ENCODE data around the gene PLAAT5.
"Not testable (repeated sequence)": the region's sequence is repeated elsewhere in the genome, so short reads cannot be mapped to it uniquely, and the experiment has no call there.

The PLAAT5 gene

GRCh38 chr11:63445720-63446119 lies 45.2 kb downstream of the PLAAT5 start:
- POLR2A ChIA-PET: no interaction called here
- H3K27me3 ChIP-seq (replicated peaks in 2 of 5; ENCODE audit: control insufficient read depth in 4 of 5, insufficient read depth in 5 of 5, low read length in 4 of 5): peaks cover 0 to 2% (median 0%) of the 10 kb centered on the region in 5 experiments
- DNase-seq: peak in 2 of 3 donors; percentile 13 to 17

DNA sequence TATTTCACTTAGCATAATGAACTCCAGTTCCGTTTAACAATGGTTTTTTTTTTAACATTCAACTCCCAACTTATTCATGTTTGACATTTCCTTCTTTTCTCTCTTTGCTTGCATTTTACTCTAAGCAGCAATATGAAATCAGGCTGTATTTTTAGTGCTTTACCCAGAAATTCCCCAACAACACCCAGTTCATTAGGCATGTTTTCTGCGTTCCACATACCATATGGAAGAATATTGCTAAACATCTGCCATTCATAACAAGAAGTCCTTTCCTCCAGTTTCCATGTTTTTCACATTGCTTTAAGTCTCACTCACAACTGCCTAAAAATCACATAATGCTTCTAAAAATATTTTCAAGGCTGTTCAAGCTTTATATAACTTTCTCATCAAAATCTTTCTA lies 45.8 kb downstream of the PLAAT5 start:
- ChIA-PET CTCF (no interaction called here), POLR2A (no interaction called here)
- Histone ChIP-seq H3K27me3 (replicated peaks in 2 of 5; ENCODE audit: control insufficient read depth in 4 of 5, insufficient read depth in 5 of 5, low read length in 4 of 5) (peaks cover 0 to 2% (median 0%) of the 10 kb centered on the region in 5 experiments), H3K9me3 (ENCODE audit: control extremely low read depth in 1 of 5, control insufficient read depth in 4 of 5, insufficient read depth in 2 of 5, low read depth in 1 of 5, low read length in 4 of 5) (peaks cover 0 to 2% (median 0%) of the 10 kb centered on the region in 5 experiments), H3K4me1 (ENCODE audit: control extremely low read depth in 1 of 4, control insufficient read depth in 4 of 4, insufficient read depth in 4 of 4, low read length in 3 of 4) (peaks cover 0 to 10% (median 1%) of the 10 kb centered on the region in 4 experiments), H3K4me3 (ENCODE audit: control insufficient read depth in 1 of 7, extremely low read depth in 1 of 7, insufficient read depth in 4 of 7, low read depth in 2 of 7, low read length in 6 of 7) (no peak overlapping the region), H3K27ac (ENCODE audit: insufficient read depth in 1 of 2, low read depth in 1 of 2, low read length in 2 of 2, poor library complexity in 1 of 2, severe bottlenecking in 2 of 2) (no peak overlapping the region), H3K36me3 (ENCODE audit: control insufficient read depth in 4 of 4, insufficient read depth in 4 of 4, low read length in 3 of 4) (no peaks in the 10 kb centered on the region)
- no peak for DNase-seq
- WGBS (ENCODE audit: insufficient coverage): 95% methylated on average over 2 of the region's 2 CpGs

More at GRCh38 chr11:63445720-63446119, 45.2 kb downstream of the PLAAT5 start:
- H3K4me1 ChIP-seq (ENCODE audit: control extremely low read depth in 1 of 4, control insufficient read depth in 4 of 4, insufficient read depth in 4 of 4, low read length in 3 of 4): peaks cover 0 to 10% (median 1%) of the 10 kb centered on the region in 4 experiments
- H3K27ac ChIP-seq (ENCODE audit: insufficient read depth in 1 of 2, low read depth in 1 of 2, low read length in 2 of 2, poor library complexity in 1 of 2, severe bottlenecking in 2 of 2): no peak overlapping the region
- peaks cover 0 to 2% (median 0%) of the 10 kb centered on the region in 5 experiments for H3K9me3 ChIP-seq (ENCODE audit: control extremely low read depth in 1 of 5, control insufficient read depth in 4 of 5, insufficient read depth in 2 of 5, low read depth in 1 of 5, low read length in 4 of 5)
- CTCF ChIA-PET: no interaction called here
- H3K4me3 ChIP-seq (ENCODE audit: control insufficient read depth in 1 of 7, extremely low read depth in 1 of 7, insufficient read depth in 4 of 7, low read depth in 2 of 7, low read length in 6 of 7): no peak overlapping the region
- H3K36me3 ChIP-seq (ENCODE audit: control insufficient read depth in 4 of 4, insufficient read depth in 4 of 4, low read length in 3 of 4): no peaks in the 10 kb centered on the region

- ChIA-PET POLR2A (no interaction called here), CTCF (no interaction called here)
- Histone ChIP-seq H3K27me3 (replicated peaks in 2 of 5; ENCODE audit: control insufficient read depth in 4 of 5, insufficient read depth in 5 of 5, low read length in 4 of 5) (peaks cover 0 to 2% (median 0%) of the 10 kb centered on the region in 5 experiments), H3K27ac (ENCODE audit: insufficient read depth in 1 of 2, low read depth in 1 of 2, low read length in 2 of 2, poor library complexity in 1 of 2, severe bottlenecking in 2 of 2) (no peak overlapping the region), H3K9me3 (ENCODE audit: control extremely low read depth in 1 of 5, control insufficient read depth in 4 of 5, insufficient read depth in 2 of 5, low read depth in 1 of 5, low read length in 4 of 5) (peaks cover 0 to 2% (median 0%) of the 10 kb centered on the region in 5 experiments), H3K4me1 (ENCODE audit: control extremely low read depth in 1 of 4, control insufficient read depth in 4 of 4, insufficient read depth in 4 of 4, low read length in 3 of 4) (peaks cover 0 to 9% (median under 1%) of the 10 kb centered on the region in 4 experiments), H3K36me3 (ENCODE audit: control insufficient read depth in 4 of 4, insufficient read depth in 4 of 4, low read length in 3 of 4) (no peaks in the 10 kb centered on the region), H3K4me3 (ENCODE audit: control insufficient read depth in 1 of 7, extremely low read depth in 1 of 7, insufficient read depth in 4 of 7, low read depth in 2 of 7, low read length in 6 of 7) (no peak overlapping the region)
- DNase-seq: no peak
- WGBS (ENCODE audit: insufficient coverage): no CpG with 5 or more reads among the region's 2 CpGs
These were observed 46.8 kb downstream of the PLAAT5 start for GRCh38 chr11:63444160-63444559.

DNA sequence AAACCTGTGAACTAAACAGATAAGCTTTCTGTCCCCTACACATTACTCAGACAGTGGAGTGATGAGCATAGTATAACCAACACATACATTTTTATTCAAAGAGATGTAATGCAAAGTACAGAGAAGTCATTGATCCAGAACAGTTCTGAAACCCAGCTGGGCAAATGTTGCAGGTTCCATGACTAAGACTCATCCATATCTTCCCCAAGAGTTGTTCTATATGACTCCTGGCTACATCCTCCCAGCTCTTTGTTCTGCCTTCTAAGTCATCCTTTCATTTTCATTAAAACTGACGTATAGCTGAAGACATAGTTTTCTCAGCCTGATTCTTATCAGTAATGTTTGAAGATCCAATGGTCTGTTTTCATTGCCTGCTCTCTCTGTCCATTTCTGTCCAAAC lies 47.3 kb downstream of the PLAAT5 start:
- H3K27ac ChIP-seq (ENCODE audit: insufficient read depth in 1 of 2, low read depth in 1 of 2, low read length in 2 of 2, poor library complexity in 1 of 2, severe bottlenecking in 2 of 2): no peak overlapping the region
- H3K9me3 ChIP-seq (ENCODE audit: control extremely low read depth in 1 of 5, control insufficient read depth in 4 of 5, insufficient read depth in 2 of 5, low read depth in 1 of 5, low read length in 4 of 5): peaks cover 0 to 2% (median 0%) of the 10 kb centered on the region in 5 experiments
- no peak overlapping the region for H3K4me3 ChIP-seq (ENCODE audit: control insufficient read depth in 1 of 7, extremely low read depth in 1 of 7, insufficient read depth in 4 of 7, low read depth in 2 of 7, low read length in 6 of 7)
- POLR2A ChIA-PET: no interaction called here
- no peak for DNase-seq
- CTCF ChIA-PET: no interaction called here
- WGBS (ENCODE audit: insufficient coverage): 100% methylated on average over 1 of the region's 1 CpG
- peaks cover 0 to 2% (median 0%) of the 10 kb centered on the region in 5 experiments for H3K27me3 ChIP-seq (replicated peaks in 2 of 5; ENCODE audit: control insufficient read depth in 4 of 5, insufficient read depth in 5 of 5, low read length in 4 of 5)
- peaks cover 0 to 5% (median 0%) of the 10 kb centered on the region in 4 experiments for H3K4me1 ChIP-seq (ENCODE audit: control extremely low read depth in 1 of 4, control insufficient read depth in 4 of 4, insufficient read depth in 4 of 4, low read length in 3 of 4)
- H3K36me3 ChIP-seq (ENCODE audit: control insufficient read depth in 4 of 4, insufficient read depth in 4 of 4, low read length in 3 of 4): no peaks in the 10 kb centered on the region

GRCh38 chr11:63435831-63436230 lies 55.1 kb downstream of the PLAAT5 start:
- H3K4me1 ChIP-seq (ENCODE audit: control extremely low read depth in 1 of 4, control insufficient read depth in 4 of 4, insufficient read depth in 4 of 4, low read length in 3 of 4); H3K27me3 ChIP-seq (replicated peaks in 2 of 5; ENCODE audit: control insufficient read depth in 4 of 5, insufficient read depth in 5 of 5, low read length in 4 of 5); DNase-seq; H3K27ac ChIP-seq (ENCODE audit: insufficient read depth in 1 of 2, low read depth in 1 of 2, low read length in 2 of 2, poor library complexity in 1 of 2, severe bottlenecking in 2 of 2); H3K9me3 ChIP-seq (ENCODE audit: control extremely low read depth in 1 of 5, control insufficient read depth in 4 of 5, insufficient read depth in 2 of 5, low read depth in 1 of 5, low read length in 4 of 5); POLR2A ChIA-PET; H3K4me3 ChIP-seq (ENCODE audit: control insufficient read depth in 1 of 7, extremely low read depth in 1 of 7, insufficient read depth in 4 of 7, low read depth in 2 of 7, low read length in 6 of 7); H3K36me3 ChIP-seq (ENCODE audit: control insufficient read depth in 4 of 4, insufficient read depth in 4 of 4, low read length in 3 of 4); CTCF ChIA-PET: not testable (repeated sequence)
- 7% methylated on average over 3 of the region's 4 CpGs for WGBS (ENCODE audit: insufficient coverage)

- CTCF ChIA-PET; H3K27ac ChIP-seq (ENCODE audit: insufficient read depth in 1 of 2, low read depth in 1 of 2, low read length in 2 of 2, poor library complexity in 1 of 2, severe bottlenecking in 2 of 2); H3K9me3 ChIP-seq (ENCODE audit: control extremely low read depth in 1 of 5, control insufficient read depth in 4 of 5, insufficient read depth in 2 of 5, low read depth in 1 of 5, low read length in 4 of 5); H3K4me1 ChIP-seq (ENCODE audit: control extremely low read depth in 1 of 4, control insufficient read depth in 4 of 4, insufficient read depth in 4 of 4, low read length in 3 of 4); DNase-seq; H3K27me3 ChIP-seq (replicated peaks in 2 of 5; ENCODE audit: control insufficient read depth in 4 of 5, insufficient read depth in 5 of 5, low read length in 4 of 5); H3K4me3 ChIP-seq (ENCODE audit: control insufficient read depth in 1 of 7, extremely low read depth in 1 of 7, insufficient read depth in 4 of 7, low read depth in 2 of 7, low read length in 6 of 7); H3K36me3 ChIP-seq (ENCODE audit: control insufficient read depth in 4 of 4, insufficient read depth in 4 of 4, low read length in 3 of 4); POLR2A ChIA-PET: not testable (repeated sequence)
- 93% methylated on average over 10 of the region's 22 CpGs for WGBS (ENCODE audit: insufficient coverage)
These were observed 55.6 kb downstream of the PLAAT5 start for GRCh38 chr11:63435351-63435750.

- H3K9me3 ChIP-seq (ENCODE audit: control extremely low read depth in 1 of 5, control insufficient read depth in 4 of 5, insufficient read depth in 2 of 5, low read depth in 1 of 5, low read length in 4 of 5); H3K27ac ChIP-seq (ENCODE audit: insufficient read depth in 1 of 2, low read depth in 1 of 2, low read length in 2 of 2, poor library complexity in 1 of 2, severe bottlenecking in 2 of 2); CTCF ChIA-PET; H3K27me3 ChIP-seq (replicated peaks in 2 of 5; ENCODE audit: control insufficient read depth in 4 of 5, insufficient read depth in 5 of 5, low read length in 4 of 5); H3K4me3 ChIP-seq (ENCODE audit: control insufficient read depth in 1 of 7, extremely low read depth in 1 of 7, insufficient read depth in 4 of 7, low read depth in 2 of 7, low read length in 6 of 7); H3K4me1 ChIP-seq (ENCODE audit: control extremely low read depth in 1 of 4, control insufficient read depth in 4 of 4, insufficient read depth in 4 of 4, low read length in 3 of 4); POLR2A ChIA-PET; DNase-seq; H3K36me3 ChIP-seq (ENCODE audit: control insufficient read depth in 4 of 4, insufficient read depth in 4 of 4, low read length in 3 of 4): not testable (repeated sequence)
- WGBS (ENCODE audit: insufficient coverage): 50% methylated on average over 1 of the region's 2 CpGs
These were observed 60.2 kb downstream of the PLAAT5 start for GRCh38 chr11:63430731-63431130.
